Upper lobe of right lung (tissue), 1 donor: ENCODE data around the gene MAP3K3. TPM values are rescaled to one million over a fixed set of nuclear protein-coding genes. Genes with fewer than 3 reads are reported as not detected.

ENCODE experiments used
- ATAC-seq: fragments of 200-7000 bp; cut with Tn5 transposase; one replicate; pipeline ENCODE4 v1.9.1; 2020; ENCODE audit warnings: mild to moderate bottlenecking, moderate library complexity
- DNase-seq: peaks from one replicate; pipeline ENCODE4 v3.0.0-alpha.2; 2020
- H3K27ac ChIP-seq: fragments of 200-600 bp; one replicate; pipeline ENCODE4 v1.8.0; 2022
- H3K27me3 ChIP-seq: fragments of 200-600 bp; one replicate; pipeline ENCODE4 v1.8.0; 2022; ENCODE audit warnings: mild to moderate bottlenecking
- H3K36me3 ChIP-seq: fragments of 200-600 bp; one replicate; pipeline ENCODE4 v1.8.0; 2022
- H3K4me1 ChIP-seq: fragments of 200-600 bp; one replicate; pipeline ENCODE4 v1.8.0; 2022
- H3K4me3 ChIP-seq: fragments of 200-600 bp; one replicate; pipeline ENCODE4 v1.8.0; 2022; ENCODE audit warnings: mild to moderate bottlenecking
- H3K9me3 ChIP-seq: fragments of 200-600 bp; one replicate; pipeline ENCODE4 v1.8.0; 2022
- intact Hi-C: fragments of 100-400 bp; cut with DNase I; formaldehyde crosslinking; loops from one replicate; pipeline ENCODE4 v1.11.0; 2022
- total RNA-seq: library from RNA; stranded (reverse); fragmentation: NEBNext Ultra II Directional; extraction: Animal tissue kit (Norgen Biotek cat#: 25700); gene quantifications from one replicate; pipeline ENCODE4 v1.2.1, GENCODE V29; 2021
- TF ChIP-seq, protein P1 (sequence below): fragments of 200-600 bp; IDR thresholded peaks from one replicate; pipeline ENCODE4 v1.8.0; 2022; ENCODE audit warnings: antibody characterized with exemption
- donor health status: DM: no; HTN: yes; CAD: no; lungs with severe emphysema.

Gene MAP3K3
- total RNA-seq, 1 donor from 2014 or later = 57.5 TPM

DNA sequence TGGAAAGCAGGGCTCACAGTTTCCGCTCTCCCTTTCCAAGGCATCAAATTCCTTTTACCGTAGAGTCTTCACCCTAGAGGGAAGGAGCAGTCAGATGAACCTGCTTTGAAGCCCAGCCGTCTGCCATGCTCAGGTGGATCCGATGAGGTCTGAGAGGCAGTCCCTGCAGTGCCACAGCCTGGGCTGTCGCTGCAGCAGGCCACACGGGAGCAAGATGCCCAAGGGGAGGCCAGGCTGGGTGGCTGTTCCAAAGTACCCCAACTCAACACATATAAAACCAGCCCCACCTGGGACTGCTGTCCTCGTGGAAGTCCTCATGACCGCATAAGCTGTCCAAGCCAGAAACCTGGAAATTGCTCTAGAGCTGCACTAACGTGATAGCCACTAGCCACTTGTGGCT lies 82.6 kb downstream of the MAP3K3 start:
- TF ChIP-seq, protein P1, sequence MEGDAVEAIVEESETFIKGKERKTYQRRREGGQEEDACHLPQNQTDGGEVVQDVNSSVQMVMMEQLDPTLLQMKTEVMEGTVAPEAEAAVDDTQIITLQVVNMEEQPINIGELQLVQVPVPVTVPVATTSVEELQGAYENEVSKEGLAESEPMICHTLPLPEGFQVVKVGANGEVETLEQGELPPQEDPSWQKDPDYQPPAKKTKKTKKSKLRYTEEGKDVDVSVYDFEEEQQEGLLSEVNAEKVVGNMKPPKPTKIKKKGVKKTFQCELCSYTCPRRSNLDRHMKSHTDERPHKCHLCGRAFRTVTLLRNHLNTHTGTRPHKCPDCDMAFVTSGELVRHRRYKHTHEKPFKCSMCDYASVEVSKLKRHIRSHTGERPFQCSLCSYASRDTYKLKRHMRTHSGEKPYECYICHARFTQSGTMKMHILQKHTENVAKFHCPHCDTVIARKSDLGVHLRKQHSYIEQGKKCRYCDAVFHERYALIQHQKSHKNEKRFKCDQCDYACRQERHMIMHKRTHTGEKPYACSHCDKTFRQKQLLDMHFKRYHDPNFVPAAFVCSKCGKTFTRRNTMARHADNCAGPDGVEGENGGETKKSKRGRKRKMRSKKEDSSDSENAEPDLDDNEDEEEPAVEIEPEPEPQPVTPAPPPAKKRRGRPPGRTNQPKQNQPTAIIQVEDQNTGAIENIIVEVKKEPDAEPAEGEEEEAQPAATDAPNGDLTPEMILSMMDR = no peak
- Histone ChIP-seq H3K36me3 (peaks cover 50% of the 10 kb centered on the region), H3K9me3 (no peaks in the 10 kb centered on the region), H3K4me1 (peaks cover 17% of the 10 kb centered on the region), H3K27ac (no peak overlapping the region), H3K27me3 (no peaks in the 10 kb centered on the region), H3K4me3 (no peak overlapping the region)
- ATAC-seq (no peak), DNase-seq (no peak)
- intact Hi-C loops = no loop called here

DNA sequence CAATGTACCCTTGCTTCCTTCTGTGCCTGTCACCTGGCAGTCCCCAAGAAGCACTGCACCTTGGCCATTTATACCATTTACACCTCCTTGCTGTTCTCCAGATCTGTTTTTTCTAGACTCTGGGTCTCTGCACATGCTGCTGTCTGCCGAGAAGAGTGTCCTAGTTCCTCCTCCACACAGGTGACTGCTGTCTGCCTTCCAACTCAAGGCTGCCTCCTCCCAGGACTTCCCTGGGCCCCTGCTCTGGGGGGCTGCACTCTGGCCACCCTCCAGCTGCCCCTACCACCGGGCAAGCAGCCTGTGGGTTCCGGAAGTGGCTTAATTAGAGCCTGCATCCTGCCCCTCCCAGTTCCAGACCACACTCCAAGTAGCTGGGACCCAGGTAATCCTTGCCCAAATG lies 83.4 kb downstream of the MAP3K3 start:
- ATAC-seq = no peak
- Histone ChIP-seq H3K4me1 (peaks cover 17% of the 10 kb centered on the region), H3K27ac (no peak overlapping the region)

DNA sequence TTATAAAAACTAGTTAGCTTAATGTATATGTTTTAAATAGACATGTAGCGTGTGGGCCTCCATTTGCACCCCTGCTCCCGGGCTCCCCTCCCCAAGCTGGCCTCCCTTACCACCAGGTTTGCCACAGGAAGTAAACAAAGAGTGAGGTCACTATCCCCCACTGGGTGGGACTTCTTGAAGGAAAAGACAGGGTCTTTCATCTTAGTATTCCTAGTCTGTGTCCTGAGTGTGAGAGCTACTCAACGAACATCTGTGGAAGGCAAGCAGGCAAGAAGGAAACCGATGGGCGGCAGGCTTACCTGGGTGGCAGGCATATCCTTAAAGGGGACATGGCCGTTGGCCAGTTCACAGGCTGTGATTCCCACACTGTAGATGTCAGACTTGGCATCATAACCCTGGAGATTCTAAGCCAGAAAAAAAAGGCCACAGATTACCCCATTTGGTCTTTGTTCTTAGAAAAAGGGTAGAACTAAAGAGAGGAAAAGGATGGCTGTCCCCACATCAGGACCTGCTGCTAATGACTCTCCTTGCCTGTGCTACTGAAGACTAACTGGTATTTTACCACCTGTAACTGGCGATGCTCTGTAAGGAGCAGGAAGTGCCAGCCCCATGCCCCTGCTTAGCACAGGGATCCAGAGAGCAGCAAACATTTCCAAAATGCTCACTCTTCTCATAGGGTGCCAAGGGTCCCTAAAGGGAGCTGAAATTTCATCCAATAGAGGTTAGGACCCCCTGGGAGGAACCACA lies 84.3 kb downstream of the MAP3K3 start:
- H3K36me3 ChIP-seq = peaks cover 67% of the 10 kb centered on the region
- TF ChIP-seq, protein P1 = no peak
- no peak overlapping the region for H3K4me3 ChIP-seq
- no peak for ATAC-seq
- no peaks in the 10 kb centered on the region for H3K9me3 ChIP-seq
- DNase-seq = peak; percentile 30
- no peak overlapping the region for H3K27ac ChIP-seq
- H3K27me3 ChIP-seq = no peaks in the 10 kb centered on the region
- peaks cover 11% of the 10 kb centered on the region for H3K4me1 ChIP-seq
- intact Hi-C loops = no loop called here

More for the DNA sequence above, 83.4 kb downstream of the MAP3K3 start:
- TF ChIP-seq, protein P1 = no peak
- Histone ChIP-seq H3K9me3 (no peaks in the 10 kb centered on the region), H3K36me3 (peaks cover 58% of the 10 kb centered on the region), H3K27me3 (no peaks in the 10 kb centered on the region), H3K4me3 (no peak overlapping the region)
- intact Hi-C loops = no loop called here
- DNase-seq = no peak

DNA sequence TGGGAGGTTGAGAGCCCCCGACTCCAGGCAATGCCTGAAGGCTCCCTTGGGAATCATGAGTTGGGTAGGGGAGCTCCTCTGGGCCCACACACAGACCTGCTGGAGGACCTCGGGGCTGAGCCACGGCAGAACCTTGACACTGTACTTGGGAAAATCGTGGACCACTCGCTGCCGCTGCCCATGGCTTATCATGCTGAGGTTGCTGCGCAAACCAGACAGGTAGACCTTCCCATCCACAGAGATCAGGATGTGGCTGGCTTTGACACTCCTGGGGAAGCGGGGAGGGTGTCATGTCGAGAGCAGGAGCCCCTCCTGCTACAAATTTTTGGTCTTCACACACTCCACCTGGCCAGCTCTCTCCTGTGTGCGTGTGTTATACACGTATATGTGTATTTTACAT lies 84.9 kb downstream of the MAP3K3 start:
- intact Hi-C loops = no loop called here
- TF ChIP-seq, protein P1 = no peak

DNA sequence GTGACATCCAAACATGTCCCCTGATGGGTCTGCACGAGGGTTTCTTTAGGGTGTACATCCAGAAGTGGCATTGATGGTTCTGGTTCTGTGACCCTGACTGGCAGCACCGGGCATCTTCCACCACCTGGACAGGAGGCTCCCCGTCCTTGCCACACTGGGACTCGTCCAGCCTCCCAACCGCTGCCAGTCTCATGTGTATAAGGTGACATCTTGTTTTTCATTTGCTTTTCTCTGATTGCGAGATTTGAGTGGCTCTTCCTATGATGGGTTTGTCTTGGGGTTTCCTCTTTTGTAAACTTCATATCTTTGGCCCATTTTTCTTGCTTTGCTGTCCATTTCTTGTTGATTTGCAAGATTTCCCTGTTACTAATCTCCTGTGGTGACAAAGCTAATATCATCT lies 86.9 kb downstream of the MAP3K3 start:
- TF ChIP-seq, protein P1 = no peak
- intact Hi-C loops = no loop called here
- Histone ChIP-seq H3K4me3 (no peak overlapping the region), H3K27me3 (no peaks in the 10 kb centered on the region), H3K9me3 (no peaks in the 10 kb centered on the region), H3K27ac (no peak overlapping the region), H3K36me3 (peaks cover 78% of the 10 kb centered on the region), H3K4me1 (peaks cover 6% of the 10 kb centered on the region)
- DNase-seq = no peak
- no peak for ATAC-seq

More for the DNA sequence above, 84.9 kb downstream of the MAP3K3 start:
- ATAC-seq = no peak
- H3K36me3 ChIP-seq = peaks cover 73% of the 10 kb centered on the region
- no peak overlapping the region for H3K27ac ChIP-seq
- no peaks in the 10 kb centered on the region for H3K9me3 ChIP-seq
- peaks cover 10% of the 10 kb centered on the region for H3K4me1 ChIP-seq
- H3K27me3 ChIP-seq = no peaks in the 10 kb centered on the region
- no peak overlapping the region for H3K4me3 ChIP-seq
- DNase-seq = peak; percentile 48
